LNCaP clone FGC (cell line): ENCODE results near the gene PLXNA2.
A peak's percentile ranks its signal among the peaks of the same experiment; 100 is the strongest.

Source experiments
- DNase-seq: peaks from one replicate; pipeline ENCODE4 v3.0.0-alpha.2; 2011; ENCODE audit warnings: low read depth
- H3K4me3 ChIP-seq: 2 replicates; pipeline ENCODE4 v1.5.1; 2011; ENCODE audit warnings: mild to moderate bottlenecking, low read depth, low read length, control low read depth
- CTCF ChIP-seq: IDR thresholded peaks from 2 replicates; pipeline ENCODE4 v1.5.1; 2012; ENCODE audit warnings: mild to moderate bottlenecking; ENCODE audit not compliant: control insufficient read depth, insufficient read depth; ENCODE audit errors: extremely low read depth

PLXNA2 gene

DNA sequence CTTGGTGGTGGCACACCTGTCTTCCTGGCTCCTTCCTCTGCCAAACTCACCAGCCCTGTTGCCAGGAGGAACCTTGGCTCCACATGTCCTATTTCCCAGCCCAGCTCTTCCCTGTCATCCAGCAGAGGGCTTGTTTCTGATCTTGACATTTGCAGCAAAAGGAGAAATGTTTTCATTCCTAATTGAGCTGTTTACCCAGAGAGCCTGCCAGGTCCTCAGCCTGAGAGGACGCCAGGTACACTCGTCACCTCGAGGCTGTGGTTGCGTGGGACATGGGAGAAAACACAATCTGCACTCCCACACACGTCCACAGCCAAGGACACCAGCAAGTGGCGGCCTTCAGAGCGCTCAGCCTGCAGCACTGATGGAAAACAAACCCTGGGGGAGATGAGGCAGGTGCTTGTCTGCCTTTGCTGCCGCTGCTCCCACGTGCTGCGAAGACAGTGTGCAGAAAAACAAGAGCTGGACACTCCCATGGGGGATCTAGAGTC, 200.4 kb downstream of the PLXNA2 start:
- no peak overlapping the region for H3K4me3 ChIP-seq
- DNase-seq = peak; percentile 71
- peak; percentile 60 for TF ChIP-seq CTCF

- H3K4me3 ChIP-seq = no peak overlapping the region
- no peak for TF ChIP-seq CTCF
- no peak for DNase-seq
Observed at GRCh38 chr1:208042868-208043267, 201.3 kb downstream of the PLXNA2 start.

DNA sequence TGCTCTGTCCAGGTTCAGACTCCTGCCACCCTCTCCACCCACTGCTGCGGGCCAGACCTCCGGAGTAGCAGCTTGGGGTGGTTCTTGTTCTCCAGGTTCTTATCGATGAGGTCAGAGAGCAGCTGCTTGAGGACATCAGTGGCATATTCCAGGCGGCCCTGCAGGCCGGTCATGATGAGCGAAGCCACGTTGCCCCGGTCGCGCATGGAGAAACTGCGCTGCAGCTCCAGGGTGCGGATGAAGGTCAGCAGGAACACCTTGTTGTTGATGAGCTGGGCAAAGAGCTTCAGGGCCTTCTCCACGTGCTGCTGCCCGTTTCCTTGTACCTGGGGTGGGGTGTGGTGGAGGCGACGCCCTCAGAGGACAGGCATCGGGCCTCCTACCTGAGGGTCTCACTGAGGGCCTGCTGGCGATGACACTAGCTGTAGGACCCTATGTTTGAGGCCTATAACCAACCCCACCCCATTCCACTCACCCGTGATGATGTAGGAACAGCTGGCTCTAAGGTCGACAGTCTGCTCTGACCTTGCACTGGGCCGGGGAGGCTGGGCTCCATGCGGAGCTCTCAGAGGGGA, 202.1 kb downstream of the PLXNA2 start:
- H3K4me3 ChIP-seq = no peak overlapping the region
- no peak for DNase-seq
- no peak for TF ChIP-seq CTCF

DNA sequence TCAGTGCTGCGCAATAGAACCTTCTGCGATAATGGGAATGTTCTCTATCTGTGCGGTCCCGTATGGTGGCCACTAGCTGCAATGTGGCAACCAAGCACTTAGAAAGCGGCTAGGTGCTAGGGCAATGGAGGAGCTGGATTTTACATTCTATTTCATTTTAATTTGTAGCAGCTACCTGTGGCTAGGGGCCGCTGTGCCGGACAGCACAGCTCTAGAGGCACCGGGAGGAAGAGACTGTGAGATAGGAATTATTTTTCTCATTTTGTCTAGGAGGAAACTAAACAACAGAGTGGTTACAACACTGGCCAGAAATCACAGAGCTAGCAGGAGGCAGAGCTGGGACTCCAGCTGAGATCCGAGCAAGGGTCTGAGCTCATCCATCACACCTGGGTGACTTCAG, 202.7 kb downstream of the PLXNA2 start:
- no peak for TF ChIP-seq CTCF
- H3K4me3 ChIP-seq = no peak overlapping the region
- no peak for DNase-seq

DNA sequence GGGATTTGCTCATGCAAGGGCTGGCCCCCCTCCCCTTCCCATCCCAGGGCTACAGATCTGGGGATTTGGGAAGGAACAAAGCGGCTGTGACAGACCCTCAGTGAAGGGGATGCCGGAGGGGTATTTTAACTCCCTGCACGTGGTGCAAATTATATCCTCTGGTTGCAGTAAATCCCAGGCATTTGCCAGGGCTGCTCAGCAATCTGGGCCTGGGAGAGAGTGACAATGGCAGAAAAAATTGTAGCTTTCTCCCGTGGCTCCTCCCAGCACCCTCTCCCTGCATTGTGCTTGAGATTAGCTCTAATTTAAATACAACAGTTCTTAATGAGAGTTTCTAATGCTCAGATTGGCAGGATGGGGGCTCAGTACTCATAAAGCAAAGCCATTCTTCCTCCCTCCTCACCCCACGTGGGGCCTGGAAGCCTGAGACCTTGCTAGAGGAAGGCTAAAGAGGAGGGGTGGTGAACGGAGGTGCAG, 203.3 kb downstream of the PLXNA2 start:
- TF ChIP-seq CTCF = no peak
- no peak overlapping the region for H3K4me3 ChIP-seq
- DNase-seq = no peak

DNA sequence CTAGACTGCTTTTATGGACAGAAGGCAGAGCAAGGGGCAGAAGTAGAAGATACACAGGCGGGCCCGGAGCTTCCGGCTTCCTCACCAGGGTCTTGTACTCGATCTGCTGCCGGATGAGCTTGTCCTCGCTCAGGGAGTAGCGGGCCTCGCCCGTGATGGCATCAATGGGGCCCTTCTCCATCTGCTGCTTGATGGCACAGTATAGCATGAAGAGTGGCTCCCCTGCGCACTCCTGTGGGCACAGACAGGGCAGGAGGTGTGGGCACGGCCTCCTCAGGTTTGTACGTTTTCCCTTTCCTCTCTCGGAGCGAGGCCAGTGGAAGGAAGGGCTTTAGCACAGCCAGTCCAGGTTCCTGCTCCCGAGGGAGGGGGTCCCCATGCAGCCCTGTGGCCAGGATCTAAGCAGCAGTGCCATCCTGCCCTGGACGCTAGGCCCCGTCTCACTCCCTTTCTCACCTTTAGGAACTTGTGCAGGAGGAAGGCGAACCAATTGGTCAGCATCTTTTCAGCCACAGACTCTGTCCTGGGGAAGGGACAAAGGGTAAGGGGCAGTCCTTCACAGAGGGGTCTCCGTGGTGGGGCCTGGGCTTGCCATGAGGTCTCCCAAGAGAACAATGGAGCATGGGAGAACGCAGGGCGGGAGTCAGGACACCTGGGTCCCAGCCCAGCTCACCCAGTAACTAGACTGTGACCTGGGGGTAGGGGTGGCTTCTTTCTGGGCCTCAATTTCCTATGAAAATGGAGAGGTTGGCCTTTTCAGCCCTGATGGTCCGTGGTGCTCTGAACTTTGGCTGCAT, 204.4 kb downstream of the PLXNA2 start:
- no peak for TF ChIP-seq CTCF
- no peak overlapping the region for H3K4me3 ChIP-seq
- no peak for DNase-seq

- H3K4me3 ChIP-seq = no peak overlapping the region
- DNase-seq = no peak
- TF ChIP-seq CTCF = no peak
Observed at GRCh38 chr1:208038303-208038702, 205.9 kb downstream of the PLXNA2 start.
